GM12892 (cell line): ENCODE results near the gene ULK3.

ENCODE experiments used
- POLR2AphosphoS5 ChIP-seq: IDR thresholded peaks from 2 replicates; pipeline ENCODE4 v1.6.1; 2011; ENCODE audit warnings: low read depth, low read length, control low read depth
- TAF1 ChIP-seq: IDR thresholded peaks from 2 replicates; pipeline ENCODE4 v1.6.1; 2011; ENCODE audit warnings: low read depth, mild to moderate bottlenecking, control low read depth, low read length, borderline replicate concordance

DNA sequence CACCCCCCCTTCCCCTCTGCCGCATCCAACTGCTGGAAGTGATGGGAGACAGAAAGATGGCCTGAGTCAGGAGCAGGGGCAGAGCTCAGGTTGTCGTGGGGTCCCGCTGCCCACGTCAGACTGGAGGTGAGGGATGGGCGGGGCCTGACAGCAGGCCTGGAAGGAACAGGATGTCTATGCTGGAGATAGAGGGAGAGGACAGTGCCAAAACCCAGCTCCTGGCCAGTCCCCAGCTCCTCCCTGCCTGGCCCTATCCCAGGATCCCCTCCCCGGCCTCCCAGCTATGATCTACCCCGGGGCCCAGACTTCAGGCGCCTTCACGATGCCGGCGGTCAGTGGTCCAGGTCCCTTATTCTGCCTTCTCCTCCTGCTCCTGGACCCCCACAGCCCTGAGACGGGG is 30.4 kb downstream of the ULK3 start, which contains the start of gene LMAN1L:
- TF ChIP-seq POLR2AphosphoS5 (no peak), TAF1 (no peak)
